Measurements from ENCODE around the gene SUN5. TPM values are rescaled to one million over a fixed set of nuclear protein-coding genes. Genes with fewer than 3 reads are reported as not detected.

The SUN5 gene
- total RNA-seq, 4 donors from 2014 or later: not detected

- no peaks in the 10 kb centered on the region for H3K4me1 ChIP-seq
Observed at GRCh38 chr20:33034901-33035492, 30.8 kb upstream of the SUN5 start.

GRCh38 chr20:33034115-33034514 is 29.9 kb upstream of the SUN5 start:
- Histone ChIP-seq H3K9me3 (no peaks in the 10 kb centered on the region), H3K27me3 (no peaks in the 10 kb centered on the region), H3K36me3 (no peaks in the 10 kb centered on the region), H3K27ac (no peak overlapping the region), H3K4me3 (replicated peaks in 1 of 3) (no peak overlapping the region), H3K4me1 (no peaks in the 10 kb centered on the region)
- WGBS, 2 donors: 75 to 77% methylated on average over 5 of the region's 5 CpGs
- no peak for DNase-seq
- TF ChIP-seq POLR2A (IDR thresholded peaks at IDR 0.05) (no peak), CTCF (IDR thresholded peaks at IDR 0.05) (no peak)
- intact Hi-C loops (cut with DNase I): no loop called here

More at GRCh38 chr20:33034901-33035492, 30.8 kb upstream of the SUN5 start:
- TF ChIP-seq POLR2A (IDR thresholded peaks at IDR 0.05) (no peak), CTCF (IDR thresholded peaks at IDR 0.05) (no peak)
- Histone ChIP-seq H3K27me3 (no peaks in the 10 kb centered on the region), H3K9me3 (no peaks in the 10 kb centered on the region), H3K27ac (no peak overlapping the region), H3K4me3 (replicated peaks in 1 of 3) (no peak overlapping the region), H3K36me3 (no peaks in the 10 kb centered on the region)
- intact Hi-C loops (cut with DNase I): no loop called here
- no peak for DNase-seq
- WGBS, 2 donors: 74 to 87% methylated on average over 6 of the region's 6 CpGs

GRCh38 chr20:33033381-33033780 is 29.1 kb upstream of the SUN5 start:
- TF ChIP-seq POLR2A (IDR thresholded peaks at IDR 0.05) (no peak), CTCF (IDR thresholded peaks at IDR 0.05) (no peak)
- no peaks in the 10 kb centered on the region for H3K27me3 ChIP-seq
- WGBS, 2 donors: 61 to 71% methylated on average over 5 of the region's 5 CpGs
- no peaks in the 10 kb centered on the region for H3K36me3 ChIP-seq
- no peak overlapping the region for H3K4me3 ChIP-seq (replicated peaks in 1 of 3)
- H3K9me3 ChIP-seq: no peaks in the 10 kb centered on the region
- intact Hi-C loops (cut with DNase I): no loop called here
- H3K4me1 ChIP-seq: no peaks in the 10 kb centered on the region
- no peak for DNase-seq
- H3K27ac ChIP-seq: no peak overlapping the region

GRCh38 chr20:33032555-33032954 is 28.3 kb upstream of the SUN5 start:
- Histone ChIP-seq H3K4me3 (replicated peaks in 1 of 3) (no peak overlapping the region), H3K27me3 (no peaks in the 10 kb centered on the region), H3K36me3 (no peaks in the 10 kb centered on the region), H3K9me3 (no peaks in the 10 kb centered on the region), H3K4me1 (no peaks in the 10 kb centered on the region), H3K27ac (no peak overlapping the region)
- no peak for TF ChIP-seq POLR2A (IDR thresholded peaks at IDR 0.05)
- no peak for TF ChIP-seq CTCF (IDR thresholded peaks at IDR 0.05)
- WGBS, 2 donors: 82 to 88% methylated on average over 6 of the region's 6 CpGs
- no peak for DNase-seq
- intact Hi-C loops (cut with DNase I): no loop called here

GRCh38 chr20:33031531-33031930 is 27.3 kb upstream of the SUN5 start, which contains the start of gene BPIFB6:
BPIFB6 (plus strand) TSS chr20:33031648; CDS start chr20:33031648, 0 bp downstream.
- 79 to 96% methylated on average over 9 of the region's 10 CpGs for WGBS, 2 donors
- intact Hi-C loops (cut with DNase I): no loop called here

More at GRCh38 chr20:33031531-33031930, 27.3 kb upstream of the SUN5 start, which contains the start of gene BPIFB6:
- TF ChIP-seq CTCF (IDR thresholded peaks at IDR 0.05): no peak
- TF ChIP-seq POLR2A (IDR thresholded peaks at IDR 0.05): no peak
- H3K4me1 ChIP-seq: no peaks in the 10 kb centered on the region
- no peak within 1 kb of the TSS for H3K4me3 ChIP-seq (replicated peaks in 1 of 3)
- no peaks in the 10 kb centered on the region for H3K36me3 ChIP-seq
- H3K27ac ChIP-seq: no peak within 1 kb of the TSS
- H3K27me3 ChIP-seq: no peaks in the 10 kb centered on the region
- DNase-seq: no peak
- no peaks in the 10 kb centered on the region for H3K9me3 ChIP-seq
